ENCODE measurements around the gene RNASE11. TPM values are rescaled to one million over a fixed set of nuclear protein-coding genes. Genes with fewer than 3 reads are reported as not detected.

The RNASE11 gene
- total and polyA plus RNA-seq, 4 donors = not detected

DNA sequence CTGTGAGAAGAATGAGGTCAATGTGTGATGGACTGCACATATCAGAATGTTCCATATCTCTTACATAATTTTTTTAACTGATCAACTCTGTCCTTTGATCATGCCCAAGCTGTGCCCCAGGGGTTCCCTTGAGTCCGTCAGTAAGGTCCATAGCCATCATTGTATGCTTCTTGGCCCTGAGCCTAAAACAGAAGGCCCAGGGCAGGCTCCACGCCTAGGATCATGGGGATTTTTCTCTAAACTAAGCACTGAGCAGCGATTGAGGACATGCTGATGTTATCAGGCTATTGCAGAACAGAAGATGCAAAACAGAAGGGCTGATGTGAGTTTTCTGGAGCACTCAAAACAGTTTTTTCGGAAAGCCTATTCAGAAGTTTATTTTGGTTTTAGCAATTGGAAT lies 47.9 kb downstream of the RNASE11 start:
- DNase-seq (ENCODE audit: low spot score) = no peak
- TF ChIP-seq FOXA1 (IDR thresholded peaks at IDR 0.05) (no peak), SP1 (IDR thresholded peaks at IDR 0.05) (no peak), HNF4G (IDR thresholded peaks at IDR 0.05) (no peak), HNF4A (conservative IDR thresholded peaks at IDR 0.05) (no peak), NR2F2 (IDR thresholded peaks at IDR 0.05) (no peak), GABPA (IDR thresholded peaks at IDR 0.05 in 1 of 2, conservative IDR thresholded peaks at IDR 0.05 in 1 of 2) (no peak), YY1 (IDR thresholded peaks at IDR 0.05) (no peak), FOXA2 (IDR thresholded peaks at IDR 0.05) (no peak), JUND (IDR thresholded peaks at IDR 0.05) (no peak), TAF1 (conservative IDR thresholded peaks at IDR 0.05) (no peak), RXRA (IDR thresholded peaks at IDR 0.05) (no peak), EGR1 (IDR thresholded peaks at IDR 0.05; ENCODE audit: low read depth in 2 of 2) (no peak), RAD21 (IDR thresholded peaks at IDR 0.05) (no peak)
- TF ChIP-seq, protein P1, sequence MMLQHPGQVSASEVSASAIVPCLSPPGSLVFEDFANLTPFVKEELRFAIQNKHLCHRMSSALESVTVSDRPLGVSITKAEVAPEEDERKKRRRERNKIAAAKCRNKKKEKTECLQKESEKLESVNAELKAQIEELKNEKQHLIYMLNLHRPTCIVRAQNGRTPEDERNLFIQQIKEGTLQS (IDR thresholded peaks at IDR 0.05) = no peak
- TF ChIP-seq, protein P2, sequence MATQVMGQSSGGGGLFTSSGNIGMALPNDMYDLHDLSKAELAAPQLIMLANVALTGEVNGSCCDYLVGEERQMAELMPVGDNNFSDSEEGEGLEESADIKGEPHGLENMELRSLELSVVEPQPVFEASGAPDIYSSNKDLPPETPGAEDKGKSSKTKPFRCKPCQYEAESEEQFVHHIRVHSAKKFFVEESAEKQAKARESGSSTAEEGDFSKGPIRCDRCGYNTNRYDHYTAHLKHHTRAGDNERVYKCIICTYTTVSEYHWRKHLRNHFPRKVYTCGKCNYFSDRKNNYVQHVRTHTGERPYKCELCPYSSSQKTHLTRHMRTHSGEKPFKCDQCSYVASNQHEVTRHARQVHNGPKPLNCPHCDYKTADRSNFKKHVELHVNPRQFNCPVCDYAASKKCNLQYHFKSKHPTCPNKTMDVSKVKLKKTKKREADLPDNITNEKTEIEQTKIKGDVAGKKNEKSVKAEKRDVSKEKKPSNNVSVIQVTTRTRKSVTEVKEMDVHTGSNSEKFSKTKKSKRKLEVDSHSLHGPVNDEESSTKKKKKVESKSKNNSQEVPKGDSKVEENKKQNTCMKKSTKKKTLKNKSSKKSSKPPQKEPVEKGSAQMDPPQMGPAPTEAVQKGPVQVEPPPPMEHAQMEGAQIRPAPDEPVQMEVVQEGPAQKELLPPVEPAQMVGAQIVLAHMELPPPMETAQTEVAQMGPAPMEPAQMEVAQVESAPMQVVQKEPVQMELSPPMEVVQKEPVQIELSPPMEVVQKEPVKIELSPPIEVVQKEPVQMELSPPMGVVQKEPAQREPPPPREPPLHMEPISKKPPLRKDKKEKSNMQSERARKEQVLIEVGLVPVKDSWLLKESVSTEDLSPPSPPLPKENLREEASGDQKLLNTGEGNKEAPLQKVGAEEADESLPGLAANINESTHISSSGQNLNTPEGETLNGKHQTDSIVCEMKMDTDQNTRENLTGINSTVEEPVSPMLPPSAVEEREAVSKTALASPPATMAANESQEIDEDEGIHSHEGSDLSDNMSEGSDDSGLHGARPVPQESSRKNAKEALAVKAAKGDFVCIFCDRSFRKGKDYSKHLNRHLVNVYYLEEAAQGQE (IDR thresholded peaks at IDR 0.05) = no peak
- TF ChIP-seq, protein P3, sequence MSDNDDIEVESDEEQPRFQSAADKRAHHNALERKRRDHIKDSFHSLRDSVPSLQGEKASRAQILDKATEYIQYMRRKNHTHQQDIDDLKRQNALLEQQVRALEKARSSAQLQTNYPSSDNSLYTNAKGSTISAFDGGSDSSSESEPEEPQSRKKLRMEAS (IDR thresholded peaks at IDR 0.05) = no peak
- TF ChIP-seq, protein P4, sequence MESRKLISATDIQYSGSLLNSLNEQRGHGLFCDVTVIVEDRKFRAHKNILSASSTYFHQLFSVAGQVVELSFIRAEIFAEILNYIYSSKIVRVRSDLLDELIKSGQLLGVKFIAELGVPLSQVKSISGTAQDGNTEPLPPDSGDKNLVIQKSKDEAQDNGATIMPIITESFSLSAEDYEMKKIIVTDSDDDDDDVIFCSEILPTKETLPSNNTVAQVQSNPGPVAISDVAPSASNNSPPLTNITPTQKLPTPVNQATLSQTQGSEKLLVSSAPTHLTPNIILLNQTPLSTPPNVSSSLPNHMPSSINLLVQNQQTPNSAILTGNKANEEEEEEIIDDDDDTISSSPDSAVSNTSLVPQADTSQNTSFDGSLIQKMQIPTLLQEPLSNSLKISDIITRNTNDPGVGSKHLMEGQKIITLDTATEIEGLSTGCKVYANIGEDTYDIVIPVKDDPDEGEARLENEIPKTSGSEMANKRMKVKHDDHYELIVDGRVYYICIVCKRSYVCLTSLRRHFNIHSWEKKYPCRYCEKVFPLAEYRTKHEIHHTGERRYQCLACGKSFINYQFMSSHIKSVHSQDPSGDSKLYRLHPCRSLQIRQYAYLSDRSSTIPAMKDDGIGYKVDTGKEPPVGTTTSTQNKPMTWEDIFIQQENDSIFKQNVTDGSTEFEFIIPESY (IDR thresholded peaks at IDR 0.05) = no peak
- TF ChIP-seq, protein P5, sequence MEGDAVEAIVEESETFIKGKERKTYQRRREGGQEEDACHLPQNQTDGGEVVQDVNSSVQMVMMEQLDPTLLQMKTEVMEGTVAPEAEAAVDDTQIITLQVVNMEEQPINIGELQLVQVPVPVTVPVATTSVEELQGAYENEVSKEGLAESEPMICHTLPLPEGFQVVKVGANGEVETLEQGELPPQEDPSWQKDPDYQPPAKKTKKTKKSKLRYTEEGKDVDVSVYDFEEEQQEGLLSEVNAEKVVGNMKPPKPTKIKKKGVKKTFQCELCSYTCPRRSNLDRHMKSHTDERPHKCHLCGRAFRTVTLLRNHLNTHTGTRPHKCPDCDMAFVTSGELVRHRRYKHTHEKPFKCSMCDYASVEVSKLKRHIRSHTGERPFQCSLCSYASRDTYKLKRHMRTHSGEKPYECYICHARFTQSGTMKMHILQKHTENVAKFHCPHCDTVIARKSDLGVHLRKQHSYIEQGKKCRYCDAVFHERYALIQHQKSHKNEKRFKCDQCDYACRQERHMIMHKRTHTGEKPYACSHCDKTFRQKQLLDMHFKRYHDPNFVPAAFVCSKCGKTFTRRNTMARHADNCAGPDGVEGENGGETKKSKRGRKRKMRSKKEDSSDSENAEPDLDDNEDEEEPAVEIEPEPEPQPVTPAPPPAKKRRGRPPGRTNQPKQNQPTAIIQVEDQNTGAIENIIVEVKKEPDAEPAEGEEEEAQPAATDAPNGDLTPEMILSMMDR (IDR thresholded peaks at IDR 0.05; ENCODE audit: low read depth, low read length, missing input control) = no peak
- 70% methylated on average over 4 of the region's 4 CpGs for WGBS

More for the DNA sequence above, 47.9 kb downstream of the RNASE11 start:
- Histone ChIP-seq H3K27me3 (ENCODE audit: control insufficient read depth in 4 of 4, insufficient read depth in 4 of 4, low read length in 3 of 4) (no peaks in the 10 kb centered on the region), H3K9ac (ENCODE audit: low read depth in 1 of 2, low read length in 2 of 2) (no peak overlapping the region), H3K36me3 (ENCODE audit: control insufficient read depth in 4 of 4, insufficient read depth in 3 of 4, low read depth in 1 of 4, low read length in 3 of 4) (no peaks in the 10 kb centered on the region), H3K9me3 (ENCODE audit: control insufficient read depth in 4 of 4, low read length in 3 of 4) (no peaks in the 10 kb centered on the region), H3K4me3 (ENCODE audit: low read depth in 1 of 3, low read length in 3 of 3) (no peak overlapping the region), H3K27ac (ENCODE audit: low read depth in 1 of 2, low read length in 2 of 2) (no peak overlapping the region), H3K4me1 (ENCODE audit: control insufficient read depth in 4 of 4, insufficient read depth in 4 of 4, low read length in 3 of 4) (no peaks in the 10 kb centered on the region)

Other genes starting within 250 kb of the RNASE11 start
- 1 to 10 TPM; 7.1 to 7.2 TPM for gene PARP2, start 244.4 kb downstream of the RNASE11 start, total RNA-seq
- gene PARP2, start 244.4 kb downstream of the RNASE11 start, polyA plus RNA-seq = 10 to 100 TPM in 1 of 2 donors, 1 to 10 TPM in 1; 5.6 to 13.3 TPM
- gene TEP1, start 174.5 kb downstream of the RNASE11 start, total RNA-seq = 10 to 100 TPM in 1 of 2 donors, 1 to 10 TPM in 1; 8.7 to 20.7 TPM
- gene TEP1, start 174.5 kb downstream of the RNASE11 start, polyA plus RNA-seq = 1 to 10 TPM; 3.9 to 6.5 TPM
- gene KLHL33, start 151.8 kb downstream of the RNASE11 start, total RNA-seq = under 1 TPM; 0.17 to 0.23 TPM
- under 1 TPM; 0.06 to 0.14 TPM for gene KLHL33, start 151.8 kb downstream of the RNASE11 start, polyA plus RNA-seq
- 10 to 100 TPM; 29.0 to 39.0 TPM for gene OSGEP, start 133.2 kb downstream of the RNASE11 start, total RNA-seq
- gene OSGEP, start 133.2 kb downstream of the RNASE11 start, polyA plus RNA-seq = 10 to 100 TPM; 18.1 to 20.5 TPM
- gene APEX1, start 132.8 kb downstream of the RNASE11 start, total RNA-seq = 10 to 100 TPM; 32.4 to 43.2 TPM
- 10 to 100 TPM; 50.3 to 64.5 TPM for gene APEX1, start 132.8 kb downstream of the RNASE11 start, polyA plus RNA-seq
- 10 to 100 TPM; 14.1 to 14.6 TPM for gene PIP4P1, start 126.6 kb downstream of the RNASE11 start, total RNA-seq
- 10 to 100 TPM; 13.2 to 14.9 TPM for gene PIP4P1, start 126.6 kb downstream of the RNASE11 start, polyA plus RNA-seq
- gene PNP, start 118.6 kb downstream of the RNASE11 start, total RNA-seq = 100 to 1,000 TPM in 1 of 2 donors, 10 to 100 TPM in 1; 41.8 to 156 TPM
- gene PNP, start 118.6 kb downstream of the RNASE11 start, polyA plus RNA-seq = 10 to 100 TPM; 22.9 to 29.9 TPM
- gene RNASE10, start 82.5 kb downstream of the RNASE11 start, total RNA-seq = under 1 TPM in 1 of 2 donors, not detected in 1; 0.19 TPM
- gene RNASE10, start 82.5 kb downstream of the RNASE11 start, polyA plus RNA-seq = not detected
- gene RNASE9, start 27.0 kb downstream of the RNASE11 start, total RNA-seq = not detected
- gene RNASE9, start 27.0 kb downstream of the RNASE11 start, polyA plus RNA-seq = not detected
- not detected for gene RNASE12, start 3.4 kb upstream of the RNASE11 start, total RNA-seq
- not detected for gene RNASE12, start 3.4 kb upstream of the RNASE11 start, polyA plus RNA-seq
- not detected for gene OR6S1, start 53.7 kb upstream of the RNASE11 start, total RNA-seq
- gene OR6S1, start 53.7 kb upstream of the RNASE11 start, polyA plus RNA-seq = not detected
- 100 to 1,000 TPM; 129 to 191 TPM for gene RNASE4, start 96.6 kb upstream of the RNASE11 start, total RNA-seq
- gene RNASE4, start 96.6 kb upstream of the RNASE11 start, polyA plus RNA-seq = 100 to 1,000 TPM; 176 to 319 TPM
- gene ANG, start 100.8 kb upstream of the RNASE11 start, total RNA-seq = 1,000 to 10,000 TPM in 1 of 2 donors, 100 to 1,000 TPM in 1; 153 to 1,589 TPM
- gene ANG, start 100.8 kb upstream of the RNASE11 start, polyA plus RNA-seq = 1,000 to 10,000 TPM; 1,170 to 2,524 TPM
- gene EDDM3A, start 157.9 kb upstream of the RNASE11 start, total RNA-seq = not detected
- not detected for gene EDDM3A, start 157.9 kb upstream of the RNASE11 start, polyA plus RNA-seq
- not detected for gene EDDM3B, start 180.4 kb upstream of the RNASE11 start, total RNA-seq
- not detected for gene EDDM3B, start 180.4 kb upstream of the RNASE11 start, polyA plus RNA-seq
- gene RNASE6, start 193.3 kb upstream of the RNASE11 start, total RNA-seq = 1 to 10 TPM; 3.9 to 4.6 TPM
- gene RNASE6, start 193.3 kb upstream of the RNASE11 start, polyA plus RNA-seq = 1 to 10 TPM; 3.2 to 7.0 TPM
- 10 to 100 TPM in 1 of 2 donors, 1 to 10 TPM in 1; 5.8 to 11.7 TPM for gene RNASE1, start 214.8 kb upstream of the RNASE11 start, total RNA-seq
- gene RNASE1, start 214.8 kb upstream of the RNASE11 start, polyA plus RNA-seq = 10 to 100 TPM; 32.6 to 37.9 TPM

All from liver (tissue), 9 donors.